GM18505 (cell line): Measurements from ENCODE around the gene B9D1.
"Not testable (repeated sequence)": the region's sequence is repeated elsewhere in the genome, so short reads cannot be mapped to it uniquely, and the experiment has no call there.

Experiments
- ATAC-seq: cut with Tn5 transposase; IDR thresholded peaks from one replicate; pipeline ENCODE4 v1.9.1; 2021; ENCODE audit not compliant: unreplicated experiment
- POLR2A ChIP-seq: IDR thresholded peaks from 4 replicates; pipeline ENCODE4 v1.6.1; 2011; ENCODE audit warnings: borderline replicate concordance; ENCODE audit not compliant: insufficient read depth, insufficient read length; ENCODE audit errors: extremely low read depth

The B9D1 gene

GRCh38 chr17:19363460-19364035 is 1.0 kb upstream of the B9D1 start:
- no peak for ATAC-seq
- TF ChIP-seq POLR2A: no peak

GRCh38 chr17:19363114-19363438 is 553 bp upstream of the B9D1 start:
- no peak for ATAC-seq
- no peak for TF ChIP-seq POLR2A

DNA sequence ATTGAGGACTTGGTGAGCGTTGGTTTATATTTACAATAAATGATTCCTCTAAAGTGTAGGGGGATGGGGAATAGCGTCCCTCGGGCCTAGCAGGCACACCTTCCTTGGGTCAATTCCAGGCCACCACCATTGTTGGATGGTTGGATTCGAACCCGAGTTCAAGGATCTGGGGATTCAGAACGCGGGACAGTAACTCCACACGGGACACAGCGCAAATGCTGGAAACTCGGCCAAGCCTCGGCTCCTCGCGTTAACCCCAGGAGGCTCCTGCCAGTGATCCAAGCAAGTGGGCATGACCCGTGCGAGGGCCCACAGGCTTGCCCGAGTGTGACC is 613 bp downstream of the B9D1 start:
- no peak for TF ChIP-seq POLR2A

DNA sequence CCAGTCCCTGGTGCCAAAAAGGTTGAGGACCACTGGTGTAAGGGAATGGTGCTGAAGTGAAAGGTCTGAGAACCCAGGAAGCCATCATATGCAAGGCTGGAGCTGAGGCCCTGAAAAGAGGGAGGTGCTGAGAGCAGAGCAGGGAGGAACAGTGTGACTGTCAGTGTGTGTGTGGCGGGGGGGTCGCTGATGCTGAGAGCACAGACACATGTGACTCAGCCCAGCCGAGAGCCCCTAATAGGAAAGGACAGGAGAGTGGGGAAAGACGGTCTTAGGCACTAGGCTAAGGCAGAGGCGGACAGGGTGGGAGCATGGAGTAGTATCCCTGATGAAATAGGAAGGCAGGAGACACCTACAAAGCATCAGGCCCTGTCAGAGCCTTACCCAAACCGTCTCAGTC is 1.2 kb downstream of the B9D1 start:
- no peak for ATAC-seq
- TF ChIP-seq POLR2A: no peak

More for the DNA sequence above, 613 bp downstream of the B9D1 start:
- ATAC-seq: no peak

GRCh38 chr17:19360772-19361171 is 1.8 kb downstream of the B9D1 start:
- TF ChIP-seq POLR2A: no peak

GRCh38 chr17:19359856-19360255 is 2.7 kb downstream of the B9D1 start:
- no peak for ATAC-seq
- no peak for TF ChIP-seq POLR2A

More at GRCh38 chr17:19360772-19361171, 1.8 kb downstream of the B9D1 start:
- no peak for ATAC-seq

DNA sequence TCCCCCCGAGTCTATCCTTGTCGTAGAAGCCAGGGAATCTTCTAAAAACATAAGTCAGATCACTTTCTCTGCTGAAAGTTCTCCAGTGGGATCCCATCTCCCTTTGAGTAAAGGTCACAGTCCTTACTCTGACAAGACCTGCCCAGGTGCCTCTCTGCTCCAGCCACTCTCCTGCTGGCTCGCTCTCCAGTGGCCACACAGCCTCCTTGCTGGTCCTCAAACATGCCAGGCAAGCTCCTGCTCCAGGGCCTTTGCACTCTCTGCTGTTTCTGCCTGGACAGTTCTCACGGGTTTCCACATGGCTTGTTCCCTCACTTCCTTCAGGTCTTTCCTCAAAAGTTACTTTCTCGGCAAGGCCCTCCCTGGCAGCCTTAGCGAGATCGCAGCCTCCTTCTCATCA is 3.4 kb downstream of the B9D1 start:
- ATAC-seq: no peak
- no peak for TF ChIP-seq POLR2A

- no peak for TF ChIP-seq POLR2A
- no peak for ATAC-seq
Measured at GRCh38 chr17:19357761-19358160, 4.8 kb downstream of the B9D1 start.

- no peak for ATAC-seq
- TF ChIP-seq POLR2A: no peak
Measured at GRCh38 chr17:19357351-19357750, 5.2 kb downstream of the B9D1 start.

- no peak for TF ChIP-seq POLR2A
- ATAC-seq: no peak
Measured at GRCh38 chr17:19354748-19355147, 7.8 kb downstream of the B9D1 start.

GRCh38 chr17:19353401-19353800 is 9.1 kb downstream of the B9D1 start:
- not testable (repeated sequence) for ATAC-seq

DNA sequence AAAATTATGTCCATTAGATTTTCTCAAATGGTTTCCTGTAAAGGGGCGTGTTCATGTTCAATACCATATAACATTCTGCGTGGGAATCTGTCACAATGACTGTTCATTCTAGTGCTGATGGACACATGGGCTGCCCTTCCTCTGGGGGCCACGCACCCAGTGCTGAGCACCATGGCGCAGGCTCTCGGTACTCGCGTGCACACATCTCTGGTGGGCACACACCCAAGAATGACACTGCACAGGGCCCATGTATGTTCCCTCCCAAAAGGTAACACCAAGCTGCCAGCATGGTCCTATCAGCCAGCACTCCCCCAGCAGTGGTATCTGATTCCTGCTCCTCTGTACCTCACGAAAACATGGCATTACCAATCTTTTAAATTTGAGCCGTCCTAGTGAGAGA is 13.7 kb downstream of the B9D1 start:
- ATAC-seq: no peak
- no peak for TF ChIP-seq POLR2A

DNA sequence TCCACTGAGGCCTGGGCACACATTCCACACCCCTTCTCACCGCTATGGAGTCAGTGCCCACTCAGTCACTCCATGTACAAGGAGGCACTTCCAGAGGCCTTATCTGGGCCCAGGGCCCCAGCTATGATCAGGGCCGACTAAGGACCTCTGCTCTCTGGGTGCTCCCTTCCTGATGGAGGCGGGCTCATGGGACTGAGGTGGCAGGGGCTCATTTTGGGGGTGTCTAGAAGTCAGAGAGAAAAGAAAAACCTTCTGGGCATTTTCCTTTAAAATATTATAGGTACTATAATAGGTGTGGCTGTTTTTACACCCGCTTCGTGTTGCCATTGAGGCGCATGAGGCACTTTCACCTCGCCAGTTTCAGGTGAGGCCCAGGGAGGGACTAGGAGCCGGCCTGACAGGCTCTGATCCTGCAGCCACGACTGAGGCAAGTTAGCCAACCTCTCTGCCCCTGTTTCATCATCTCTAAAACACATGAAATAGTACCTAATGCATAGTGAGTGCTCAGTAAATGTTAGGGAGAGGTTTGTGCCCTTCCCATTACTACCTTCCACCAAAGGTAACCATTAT is 14.4 kb downstream of the B9D1 start:
- ATAC-seq: no peak
- TF ChIP-seq POLR2A: no peak

- no peak for TF ChIP-seq POLR2A
- no peak for ATAC-seq
Measured at GRCh38 chr17:19347323-19348080, 15.0 kb downstream of the B9D1 start.
